ENCODE measurements around the gene BRCA2.
"Not testable (repeated sequence)": the region's sequence is repeated elsewhere in the genome, so short reads cannot be mapped to it uniquely, and the experiment has no call there.

BRCA2 gene

DNA sequence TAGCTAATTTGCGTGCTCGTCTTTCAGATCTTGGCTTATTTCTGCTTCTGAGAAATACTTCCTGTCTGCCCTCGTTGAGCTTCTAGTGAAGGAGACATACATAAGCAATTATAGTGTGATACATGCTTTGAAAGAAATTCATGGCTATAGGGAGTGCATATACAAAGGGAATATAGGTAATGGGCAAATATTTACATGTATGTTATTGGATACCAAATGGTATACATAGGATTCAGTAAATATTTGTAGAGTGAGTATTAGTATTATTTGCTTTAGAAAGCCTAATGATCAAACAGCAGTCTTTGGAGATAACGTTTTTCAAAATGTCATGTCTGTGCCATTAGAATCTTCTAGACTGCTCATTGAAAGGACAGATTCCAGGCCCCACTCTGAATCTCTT, 5.2 kb downstream of the BRCA2 start:
- no peak overlapping the region for H3K27ac Mint-ChIP-seq
- ATAC-seq (replicated peaks) = no peak
- no peak for DNase-seq
- no peaks in the 10 kb centered on the region for H3K9me3 Mint-ChIP-seq
- no peaks in the 10 kb centered on the region for H3K27me3 Mint-ChIP-seq
- peaks cover 5% of the 10 kb centered on the region for H3K36me3 Mint-ChIP-seq (ENCODE audit: insufficient read depth)
- H3K4me3 Mint-ChIP-seq = no peak overlapping the region
- peaks cover 0 to 5% of the 10 kb centered on the region in 2 donors for H3K4me1 Mint-ChIP-seq (ENCODE audit: low read depth in 2 of 2)

DNA sequence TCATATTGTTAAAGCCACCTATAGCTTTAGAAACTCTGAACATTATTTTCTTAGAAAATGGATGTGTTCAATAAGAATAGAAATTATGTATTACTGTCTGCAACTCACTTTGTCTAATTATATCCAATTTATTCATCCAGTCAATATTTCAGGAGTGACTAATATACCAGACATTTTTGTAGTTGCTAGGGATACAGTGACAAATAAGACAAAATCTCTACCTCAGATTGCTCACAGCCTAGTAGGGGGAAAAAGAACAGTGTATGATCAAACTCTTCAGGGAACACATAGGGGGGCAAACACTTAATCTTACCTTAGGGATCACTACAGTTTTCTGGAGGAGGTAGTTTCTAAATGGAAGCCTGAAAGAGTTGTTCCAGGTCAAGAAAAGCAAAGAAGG, 8.6 kb downstream of the BRCA2 start:
- H3K4me3 Mint-ChIP-seq = no peak overlapping the region
- H3K36me3 Mint-ChIP-seq (ENCODE audit: insufficient read depth) = no peaks in the 10 kb centered on the region
- no peaks in the 10 kb centered on the region for H3K27me3 Mint-ChIP-seq
- no peaks in the 10 kb centered on the region for H3K9me3 Mint-ChIP-seq
- ATAC-seq (replicated peaks) = no peak
- DNase-seq = no peak
- H3K27ac Mint-ChIP-seq = no peak overlapping the region
- H3K4me1 Mint-ChIP-seq (ENCODE audit: low read depth in 2 of 2) = no peaks in the 10 kb centered on the region

DNA sequence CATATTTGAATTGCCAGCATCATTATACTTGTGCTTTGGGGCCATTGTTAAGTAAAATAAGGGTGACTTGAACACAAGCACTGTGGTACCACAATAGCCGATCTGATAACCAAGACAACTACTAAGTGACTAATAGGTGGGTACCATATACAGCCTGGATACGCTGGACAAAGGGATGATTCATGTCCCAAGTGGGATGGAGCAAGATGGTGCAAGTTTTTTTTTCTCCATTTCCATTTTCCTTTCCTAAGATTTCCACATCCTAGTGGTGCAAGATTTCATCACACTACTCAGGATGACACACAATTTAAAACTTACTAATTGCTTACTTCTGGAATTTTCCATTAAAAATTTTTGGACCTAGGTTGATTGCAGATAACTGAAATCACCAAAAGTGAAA, 15.1 kb downstream of the BRCA2 start:
- Mint-ChIP-seq H3K9me3 (no peaks in the 10 kb centered on the region), H3K4me1 (ENCODE audit: low read depth in 2 of 2) (no peaks in the 10 kb centered on the region), H3K36me3 (ENCODE audit: insufficient read depth) (peaks cover 7% of the 10 kb centered on the region), H3K4me3 (no peak overlapping the region), H3K27me3 (no peaks in the 10 kb centered on the region), H3K27ac (no peak overlapping the region)
- DNase-seq (no peak), ATAC-seq (replicated peaks) (no peak)

DNA sequence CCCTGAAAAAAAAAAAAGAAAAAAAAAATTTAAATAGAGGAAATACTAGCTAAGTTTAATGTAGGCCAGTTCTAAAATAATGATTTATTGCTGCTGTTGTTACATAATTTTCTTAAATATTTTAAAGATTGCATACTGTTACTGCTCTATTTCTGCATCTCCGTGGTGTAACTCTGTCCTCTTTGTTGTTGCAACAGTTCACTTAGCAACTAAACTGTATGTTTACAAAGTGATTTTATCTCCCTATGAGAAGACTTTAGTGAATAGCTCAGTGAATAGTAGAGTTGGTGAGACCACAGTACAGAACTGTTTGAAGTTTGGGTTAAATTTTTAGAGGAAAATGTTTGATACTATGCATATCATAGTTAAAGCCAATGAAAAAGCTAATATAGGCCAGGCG, 19.4 kb downstream of the BRCA2 start:
- no peak for DNase-seq
- Mint-ChIP-seq H3K36me3 (ENCODE audit: insufficient read depth) (peaks cover 7% of the 10 kb centered on the region), H3K4me1 (ENCODE audit: low read depth in 2 of 2) (no peaks in the 10 kb centered on the region), H3K27ac (no peak overlapping the region), H3K27me3 (no peaks in the 10 kb centered on the region), H3K4me3 (no peak overlapping the region), H3K9me3 (no peaks in the 10 kb centered on the region)
- ATAC-seq (replicated peaks) = no peak

DNA sequence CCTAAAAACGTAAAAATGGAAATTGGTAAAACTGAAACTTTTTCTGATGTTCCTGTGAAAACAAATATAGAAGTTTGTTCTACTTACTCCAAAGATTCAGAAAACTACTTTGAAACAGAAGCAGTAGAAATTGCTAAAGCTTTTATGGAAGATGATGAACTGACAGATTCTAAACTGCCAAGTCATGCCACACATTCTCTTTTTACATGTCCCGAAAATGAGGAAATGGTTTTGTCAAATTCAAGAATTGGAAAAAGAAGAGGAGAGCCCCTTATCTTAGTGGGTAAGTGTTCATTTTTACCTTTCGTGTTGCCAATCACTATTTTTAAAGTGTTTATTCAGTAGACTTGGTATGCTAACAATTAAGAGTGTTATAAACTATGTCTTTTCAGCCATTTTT, 25.6 kb downstream of the BRCA2 start:
- no peaks in the 10 kb centered on the region for H3K9me3 Mint-ChIP-seq
- no peak overlapping the region for H3K4me3 Mint-ChIP-seq
- no peaks in the 10 kb centered on the region for H3K27me3 Mint-ChIP-seq
- H3K36me3 Mint-ChIP-seq (ENCODE audit: insufficient read depth) = no peaks in the 10 kb centered on the region
- H3K27ac Mint-ChIP-seq = peak overlapping the region in 1 of 2 donors; percentile 69
- DNase-seq (no peak), ATAC-seq (replicated peaks) (no peak)
- no peaks in the 10 kb centered on the region for H3K4me1 Mint-ChIP-seq (ENCODE audit: low read depth in 2 of 2)

DNA sequence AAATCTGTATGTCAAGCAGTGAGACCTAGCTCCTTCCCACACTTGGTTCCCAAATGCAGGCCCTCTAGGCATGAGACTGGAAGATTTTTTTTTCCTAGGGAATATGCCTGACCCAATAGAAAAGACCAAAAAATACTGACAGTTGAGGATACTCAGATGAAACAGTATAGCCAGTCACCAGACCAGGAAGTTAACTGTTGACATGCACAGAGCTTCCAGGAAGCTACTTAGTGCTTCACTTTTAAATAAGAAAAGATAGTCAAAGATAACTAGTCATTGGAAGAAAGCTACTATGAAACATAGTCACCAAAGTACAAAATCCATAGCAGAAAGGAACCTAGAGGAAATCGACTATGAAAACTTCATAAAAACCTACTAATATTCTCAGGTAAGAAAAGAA, 32.3 kb downstream of the BRCA2 start:
- ATAC-seq (replicated peaks) (no peak), DNase-seq (no peak)
- Mint-ChIP-seq H3K27ac (peak overlapping the region; percentile 26 to 62), H3K27me3 (no peaks in the 10 kb centered on the region), H3K4me3 (no peak overlapping the region), H3K36me3 (ENCODE audit: insufficient read depth) (no peaks in the 10 kb centered on the region), H3K4me1 (ENCODE audit: low read depth in 2 of 2) (peaks cover 0 to 2% of the 10 kb centered on the region in 2 donors), H3K9me3 (no peaks in the 10 kb centered on the region)

DNA sequence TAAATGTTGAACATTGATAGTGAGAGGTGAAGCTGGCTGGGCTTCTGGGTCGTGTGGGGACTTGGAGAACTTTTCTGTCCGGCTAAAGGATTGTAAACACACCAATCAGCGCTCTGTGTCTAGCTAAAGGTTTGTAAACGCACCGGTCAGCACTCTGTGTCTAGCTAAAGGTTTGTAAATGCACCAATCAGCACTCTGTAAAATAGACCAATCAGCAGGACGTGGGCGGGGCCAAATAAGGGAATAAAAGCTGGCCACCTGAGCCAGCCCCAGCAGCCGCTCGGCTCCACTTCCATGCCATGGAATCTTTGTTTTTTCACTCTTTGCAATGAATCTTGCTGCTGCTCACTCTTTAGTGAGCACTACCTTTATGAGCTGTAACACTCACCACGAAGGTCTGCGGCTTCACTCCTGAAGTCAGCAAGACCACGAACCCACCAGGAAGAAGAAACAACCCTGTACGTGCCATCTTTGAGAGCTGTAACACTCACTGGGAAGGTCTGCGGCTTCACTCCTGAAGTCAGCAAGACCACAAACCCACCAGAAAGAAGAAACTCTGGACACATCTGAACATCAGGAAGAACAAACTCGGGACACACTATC, 35.6 kb downstream of the BRCA2 start:
- not testable (repeated sequence) for DNase-seq; H3K36me3 Mint-ChIP-seq (ENCODE audit: insufficient read depth); ATAC-seq (replicated peaks); H3K27ac Mint-ChIP-seq; H3K27me3 Mint-ChIP-seq; H3K4me1 Mint-ChIP-seq (ENCODE audit: low read depth in 2 of 2); H3K4me3 Mint-ChIP-seq; H3K9me3 Mint-ChIP-seq

DNA sequence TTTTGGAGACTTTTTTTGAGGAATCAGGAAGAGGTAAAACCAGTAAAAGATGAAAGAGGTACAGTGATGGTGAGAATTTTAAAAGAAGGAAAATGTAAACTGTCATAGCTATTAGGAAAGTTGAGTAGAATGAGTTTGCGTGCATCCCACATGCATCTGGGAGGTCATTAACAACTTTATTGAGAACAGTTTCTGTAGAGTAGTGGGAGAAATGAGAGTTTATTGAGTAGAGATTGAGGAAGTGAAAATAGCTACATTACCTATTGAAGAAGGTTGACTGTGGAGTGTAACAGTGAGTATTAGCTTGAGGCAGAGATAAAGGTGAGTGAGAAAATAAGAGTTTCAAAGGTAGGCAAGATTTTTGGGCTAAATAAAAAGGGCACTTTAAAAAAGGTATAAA, 38.7 kb downstream of the BRCA2 start:
- ATAC-seq (replicated peaks) (no peak), DNase-seq (no peak)
- Mint-ChIP-seq H3K4me3 (no peak overlapping the region), H3K27ac (no peak overlapping the region), H3K9me3 (no peaks in the 10 kb centered on the region), H3K36me3 (ENCODE audit: insufficient read depth) (no peaks in the 10 kb centered on the region), H3K27me3 (no peaks in the 10 kb centered on the region), H3K4me1 (ENCODE audit: low read depth in 2 of 2) (peaks cover 0 to 2% of the 10 kb centered on the region in 2 donors)

DNA sequence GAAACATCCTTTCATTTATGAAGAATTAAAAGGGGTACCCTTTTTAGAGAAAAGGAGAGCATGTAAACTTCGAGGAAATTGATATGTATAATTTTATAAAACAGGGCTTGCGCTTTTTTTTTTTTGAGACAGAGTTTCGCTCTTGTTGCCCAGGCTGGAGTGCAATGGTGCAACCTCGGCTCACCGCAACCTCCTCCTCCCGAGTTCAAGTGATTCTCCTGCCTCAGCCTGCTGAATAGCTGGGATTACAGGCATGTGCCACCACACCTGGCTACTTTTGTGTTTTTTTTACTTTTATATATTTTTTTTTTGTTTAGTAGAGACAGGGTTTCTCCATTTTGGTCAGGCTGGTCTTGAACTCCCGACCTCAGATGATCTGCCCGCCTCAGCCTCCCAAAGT, 40.6 kb downstream of the BRCA2 start:
- ATAC-seq (replicated peaks); H3K4me1 Mint-ChIP-seq (ENCODE audit: low read depth in 2 of 2); H3K27me3 Mint-ChIP-seq; H3K4me3 Mint-ChIP-seq; H3K27ac Mint-ChIP-seq; DNase-seq; H3K36me3 Mint-ChIP-seq (ENCODE audit: insufficient read depth); H3K9me3 Mint-ChIP-seq: not testable (repeated sequence)

DNA sequence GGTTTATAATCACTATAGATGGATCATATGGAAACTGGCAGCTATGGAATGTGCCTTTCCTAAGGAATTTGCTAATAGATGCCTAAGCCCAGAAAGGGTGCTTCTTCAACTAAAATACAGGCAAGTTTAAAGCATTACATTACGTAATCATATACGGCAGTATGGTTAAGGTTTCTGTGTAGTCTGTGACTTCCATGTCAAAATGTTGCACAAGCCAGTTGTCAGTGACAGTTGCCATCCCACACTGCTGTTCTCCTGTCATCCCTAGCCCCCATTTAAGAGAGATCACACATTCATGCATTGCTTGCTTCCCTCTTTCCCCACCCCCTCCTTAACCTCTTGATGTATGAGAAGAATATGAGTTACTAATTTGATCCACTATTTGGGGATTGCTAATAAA, 47.3 kb downstream of the BRCA2 start:
- Mint-ChIP-seq H3K27ac (no peak overlapping the region), H3K4me1 (ENCODE audit: low read depth in 2 of 2) (no peaks in the 10 kb centered on the region), H3K27me3 (no peaks in the 10 kb centered on the region), H3K36me3 (ENCODE audit: insufficient read depth) (no peaks in the 10 kb centered on the region), H3K4me3 (no peak overlapping the region), H3K9me3 (no peaks in the 10 kb centered on the region)
- DNase-seq (no peak), ATAC-seq (replicated peaks) (no peak)

DNA sequence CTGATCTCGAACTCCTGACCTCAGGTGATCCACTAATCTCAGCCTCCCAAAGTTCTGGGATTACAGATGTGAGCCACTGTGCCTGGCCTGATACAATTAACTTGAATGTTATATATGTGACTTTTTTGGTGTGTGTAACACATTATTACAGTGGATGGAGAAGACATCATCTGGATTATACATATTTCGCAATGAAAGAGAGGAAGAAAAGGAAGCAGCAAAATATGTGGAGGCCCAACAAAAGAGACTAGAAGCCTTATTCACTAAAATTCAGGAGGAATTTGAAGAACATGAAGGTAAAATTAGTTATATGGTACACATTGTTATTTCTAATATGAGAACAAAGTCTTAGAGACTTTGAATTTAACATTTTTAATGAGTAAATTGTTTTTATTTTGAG, 55.5 kb downstream of the BRCA2 start:
- Mint-ChIP-seq H3K4me3 (no peak overlapping the region), H3K27ac (no peak overlapping the region), H3K9me3 (no peaks in the 10 kb centered on the region), H3K27me3 (no peaks in the 10 kb centered on the region), H3K4me1 (ENCODE audit: low read depth in 2 of 2) (no peaks in the 10 kb centered on the region), H3K36me3 (ENCODE audit: insufficient read depth) (no peaks in the 10 kb centered on the region)
- DNase-seq = no peak
- ATAC-seq (replicated peaks) = no peak

DNA sequence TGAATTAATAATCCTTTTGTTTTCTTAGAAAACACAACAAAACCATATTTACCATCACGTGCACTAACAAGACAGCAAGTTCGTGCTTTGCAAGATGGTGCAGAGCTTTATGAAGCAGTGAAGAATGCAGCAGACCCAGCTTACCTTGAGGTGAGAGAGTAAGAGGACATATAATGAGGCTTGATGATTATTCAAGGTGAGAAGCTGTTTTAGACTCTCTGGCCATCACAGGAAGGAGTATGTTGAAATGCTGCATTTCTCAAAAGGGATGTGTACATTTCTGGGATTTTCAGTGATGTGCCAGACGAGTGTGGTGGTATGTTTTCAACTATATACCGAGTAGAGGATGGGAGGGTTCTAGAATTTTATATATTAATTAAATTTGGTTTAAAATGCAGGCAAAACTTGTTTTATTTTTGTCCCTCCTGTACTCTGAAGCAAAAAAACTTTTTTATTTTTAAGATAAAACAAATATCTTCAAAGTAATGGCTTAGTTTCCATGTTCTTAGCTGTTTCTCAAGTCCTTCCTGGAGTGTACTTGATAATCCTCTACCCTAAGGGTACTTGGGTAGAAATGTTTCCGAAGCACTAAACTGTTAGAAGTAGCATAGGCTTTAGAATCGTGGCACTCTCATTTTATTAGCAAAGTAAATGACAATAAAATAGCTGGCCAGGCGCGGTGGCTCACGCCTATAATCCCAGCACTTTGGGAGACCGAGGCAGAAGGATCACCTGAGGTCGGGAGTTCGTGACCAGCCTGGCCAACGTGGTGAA, 61.5 kb downstream of the BRCA2 start:
- Mint-ChIP-seq H3K27me3 (no peaks in the 10 kb centered on the region), H3K9me3 (no peaks in the 10 kb centered on the region), H3K27ac (no peak overlapping the region), H3K36me3 (ENCODE audit: insufficient read depth) (no peaks in the 10 kb centered on the region), H3K4me3 (no peak overlapping the region), H3K4me1 (ENCODE audit: low read depth in 2 of 2) (no peaks in the 10 kb centered on the region)
- ATAC-seq (replicated peaks) (no peak), DNase-seq (no peak)

DNA sequence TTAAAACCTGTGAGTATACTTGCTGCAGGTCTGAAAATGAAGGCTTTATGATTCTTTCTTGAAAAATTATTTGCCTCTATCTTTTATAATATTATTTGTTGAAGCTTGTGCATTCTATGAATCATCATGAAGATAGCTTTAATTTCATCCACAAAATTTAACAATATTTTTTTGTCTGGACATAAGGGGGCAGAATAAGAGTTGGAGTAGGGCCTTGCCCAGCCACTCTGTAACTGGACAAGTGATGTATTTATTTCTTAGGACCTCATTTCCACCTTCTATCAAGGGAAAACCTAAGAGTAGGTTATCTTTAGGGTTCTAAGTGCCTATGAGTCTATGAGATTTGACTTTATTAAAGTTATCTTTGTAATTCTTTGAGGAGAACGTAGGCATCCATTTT, 62.7 kb downstream of the BRCA2 start:
- Mint-ChIP-seq H3K4me3 (no peak overlapping the region), H3K36me3 (ENCODE audit: insufficient read depth) (no peaks in the 10 kb centered on the region), H3K27ac (no peak overlapping the region), H3K9me3 (no peaks in the 10 kb centered on the region), H3K27me3 (no peaks in the 10 kb centered on the region), H3K4me1 (ENCODE audit: low read depth in 2 of 2) (no peaks in the 10 kb centered on the region)
- no peak for ATAC-seq (replicated peaks)
- DNase-seq = no peak

DNA sequence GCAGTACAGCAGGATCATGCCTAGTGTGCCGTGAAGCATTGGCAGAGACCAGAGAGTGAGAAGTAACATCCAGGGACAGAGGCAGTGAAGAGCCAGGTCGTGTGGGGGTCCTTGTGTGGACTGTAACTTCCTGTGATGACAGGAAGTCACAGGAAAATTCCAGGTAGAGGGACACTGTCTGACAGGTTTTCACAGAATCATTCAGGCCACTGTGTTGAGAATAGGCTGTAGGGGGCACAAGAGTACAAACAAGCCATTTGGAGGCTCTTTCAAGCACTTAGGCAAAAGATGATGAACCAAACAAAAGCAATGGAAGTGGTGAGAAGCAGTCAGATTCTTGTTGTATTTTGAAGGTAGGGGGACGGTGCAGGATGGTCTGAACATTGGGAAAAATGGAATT, 66.2 kb downstream of the BRCA2 start:
- H3K36me3 Mint-ChIP-seq (ENCODE audit: insufficient read depth) = no peaks in the 10 kb centered on the region
- no peak overlapping the region for H3K4me3 Mint-ChIP-seq
- H3K27me3 Mint-ChIP-seq = no peaks in the 10 kb centered on the region
- H3K4me1 Mint-ChIP-seq (ENCODE audit: low read depth in 2 of 2) = no peaks in the 10 kb centered on the region
- H3K27ac Mint-ChIP-seq = no peak overlapping the region
- ATAC-seq (replicated peaks) = peak; percentile 66
- H3K9me3 Mint-ChIP-seq = no peaks in the 10 kb centered on the region
- peak; percentile 17 to 34 (median 27) for DNase-seq

All from effector memory CD8-positive, alpha-beta T cell (primary cell).